Activated T-cell treated with anti-CD3 and anti-CD28 coated beads, Interleukin-2, amount 50 U/mL, for 4 hours (primary cell): Measurements from ENCODE around the gene TNFRSF25. TPM values are rescaled to one million over a fixed set of nuclear protein-coding genes. Genes with fewer than 3 reads are reported as not detected.

Experiments used
- ATAC-seq, 2 donors: fragments of 200-7000 bp; cut with Tn5 transposase; one replicate each; pipeline ENCODE4 v1.10.0; 2021
- DNase-seq: peaks from one replicate; pipeline ENCODE4 v3.0.0-alpha.2; 2020
- H3K27me3 Mint-ChIP-seq: one replicate; pipeline ENCODE4 v1.8.0; 2021; ENCODE audit warnings: low read depth, mixed read lengths
- H3K36me3 Mint-ChIP-seq: one replicate; pipeline ENCODE4 v1.8.0; 2022; ENCODE audit warnings: mixed read lengths; ENCODE audit not compliant: insufficient read depth
- H3K4me1 Mint-ChIP-seq: one replicate; pipeline ENCODE4 v1.8.0; 2021; ENCODE audit warnings: low read depth, mixed read lengths
- H3K4me3 Mint-ChIP-seq: one replicate; pipeline ENCODE4 v1.8.0; 2021; ENCODE audit warnings: mild to moderate bottlenecking, moderate library complexity, mixed read lengths
- H3K9me3 Mint-ChIP-seq: one replicate; pipeline ENCODE4 v1.8.0; 2021; ENCODE audit warnings: mixed read lengths
- total RNA-seq, 3 donors: library from RNA; stranded (reverse); gene quantifications; one replicate each; pipeline ENCODE4 v1.2.1, GENCODE V29; 2021

Gene TNFRSF25
- total RNA-seq, 3 donors from 2014 or later: 137 to 149 (median 145) TPM

DNA sequence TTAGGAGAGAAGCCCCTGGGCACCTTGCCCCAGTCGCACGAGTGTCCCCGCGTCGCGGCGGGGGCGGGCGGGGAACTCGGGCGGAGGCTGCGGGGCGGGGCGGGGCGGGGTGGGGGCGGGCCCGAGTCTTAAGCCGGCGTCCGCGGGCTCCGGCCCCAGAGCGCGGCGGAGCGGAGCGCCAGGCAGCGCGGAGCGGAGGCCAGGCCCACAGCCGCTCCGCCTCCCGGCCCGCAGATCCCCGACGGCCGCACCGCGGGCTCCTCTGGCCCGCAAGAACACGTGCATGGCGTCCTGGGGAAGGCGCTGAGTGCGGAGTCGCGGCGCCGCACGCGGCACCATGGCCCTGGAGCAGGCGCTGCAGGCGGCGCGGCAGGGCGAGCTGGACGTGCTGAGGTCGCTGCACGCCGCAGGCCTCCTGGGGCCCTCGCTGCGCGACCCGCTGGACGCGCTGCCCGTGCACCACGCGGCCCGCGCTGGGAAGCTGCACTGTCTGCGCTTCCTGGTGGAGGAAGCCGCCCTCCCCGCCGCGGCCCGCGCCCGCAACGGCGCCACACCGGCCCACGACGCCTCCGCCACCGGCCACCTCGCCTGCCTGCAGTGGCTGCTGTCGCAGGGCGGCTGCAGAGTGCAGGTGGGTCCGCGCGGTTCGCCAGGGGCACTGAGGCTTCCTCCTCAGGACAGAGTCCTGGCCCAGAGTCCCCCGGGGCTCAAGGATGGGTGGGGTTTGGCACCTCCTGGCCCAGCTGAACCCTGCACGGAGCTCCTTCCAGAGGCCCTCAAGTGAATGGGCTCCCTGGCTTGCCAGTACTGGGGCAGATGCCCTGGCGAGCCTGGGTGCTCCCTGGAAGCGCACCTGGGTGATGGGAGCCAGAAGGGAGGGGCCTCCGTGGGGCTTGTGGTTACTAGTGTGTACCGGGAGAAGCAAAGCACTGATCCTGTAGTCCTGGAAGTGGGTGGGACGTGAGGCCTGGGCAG, 41.1 kb downstream of the TNFRSF25 start, which contains the start of gene ESPN:
TSS of gene ESPN (plus strand) at position 158 of the 975 bp plus-strand sequence. CDS start at position 338, 180 bp downstream.
- Mint-ChIP-seq H3K9me3 (no peaks in the 10 kb centered on the region), H3K27me3 (peaks cover 46% of the 10 kb centered on the region)

DNA sequence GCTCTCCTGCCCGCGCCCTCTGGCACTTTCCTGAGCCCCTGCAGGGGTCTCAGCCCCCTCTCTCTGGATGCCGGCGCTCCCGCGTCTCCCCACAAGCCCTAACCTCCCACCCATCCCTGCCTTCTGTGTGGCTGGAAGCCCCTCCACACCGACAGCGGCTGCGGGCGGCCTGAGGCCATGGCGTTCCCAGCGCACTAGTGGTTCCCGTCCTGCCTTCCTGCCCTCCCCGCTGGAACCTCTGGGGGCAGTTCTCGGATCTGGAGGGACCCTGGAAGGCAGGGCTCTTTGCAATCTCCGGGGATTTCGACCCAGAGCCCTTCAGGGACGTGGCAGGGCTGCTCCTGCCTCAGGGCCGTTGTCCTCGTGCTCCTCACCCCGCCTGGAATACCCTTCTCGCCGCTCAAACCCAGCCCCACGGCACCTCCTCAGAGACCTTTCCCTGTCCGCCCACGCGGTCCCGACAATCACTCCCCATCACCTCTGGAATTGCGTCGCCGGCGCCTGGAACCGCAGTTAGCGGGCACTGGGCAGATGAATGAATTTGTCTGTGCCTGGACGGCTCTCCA, 41.9 kb downstream of the TNFRSF25 start:
- Mint-ChIP-seq H3K4me1 (peaks cover 14% of the 10 kb centered on the region), H3K36me3 (no peaks in the 10 kb centered on the region), H3K9me3 (no peaks in the 10 kb centered on the region), H3K4me3 (peak overlapping the region; percentile 64), H3K27me3 (peaks cover 47% of the 10 kb centered on the region)
- DNase-seq: no peak
- peak in 1 of 2 donors; percentile 3 for ATAC-seq

More for the DNA sequence above, 41.1 kb downstream of the TNFRSF25 start, which contains the start of gene ESPN:
- H3K36me3 Mint-ChIP-seq: no peaks in the 10 kb centered on the region
- H3K4me3 Mint-ChIP-seq: peak within 1 kb of the TSS; percentile 64
- peak; percentile 29 to 35 for ATAC-seq
- peaks cover 13% of the 10 kb centered on the region for H3K4me1 Mint-ChIP-seq
- no peak for DNase-seq

DNA sequence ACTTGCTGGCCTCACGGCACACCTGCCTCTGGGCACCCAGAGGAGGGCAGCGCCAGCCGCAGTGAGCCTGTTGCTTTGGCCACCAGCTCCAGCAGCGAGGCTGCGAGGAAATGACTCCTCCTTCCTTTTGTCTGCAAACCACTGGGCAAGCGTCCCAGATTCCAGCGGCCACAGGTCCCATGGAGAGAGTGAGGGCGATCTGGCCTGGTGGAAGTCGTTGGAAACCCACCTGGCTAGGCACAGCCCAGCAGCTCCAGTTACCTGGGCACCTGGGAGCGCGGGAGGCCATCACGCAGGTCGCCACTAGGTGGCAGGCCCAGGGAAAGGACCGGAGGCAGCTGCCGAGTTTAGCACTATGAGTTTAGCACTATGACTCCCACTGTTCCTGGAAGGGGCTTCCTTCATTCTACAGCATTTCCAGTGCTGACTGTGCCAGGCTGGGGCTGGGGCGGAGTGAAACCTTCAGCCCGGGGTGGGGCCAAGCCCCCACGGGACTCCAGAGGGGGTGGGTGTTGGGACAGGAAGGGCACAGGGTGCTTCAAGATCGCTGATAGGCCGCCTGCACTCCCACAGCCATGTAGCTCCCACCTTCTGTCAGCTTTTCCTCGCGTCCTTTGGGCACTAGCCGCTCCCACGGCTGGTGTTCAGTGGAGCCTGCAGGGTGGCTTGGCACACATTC, 42.5 kb downstream of the TNFRSF25 start:
- ATAC-seq (peak; percentile 56 to 69), DNase-seq (peak; percentile 73)
- no peaks in the 10 kb centered on the region for H3K36me3 Mint-ChIP-seq
- peaks cover 15% of the 10 kb centered on the region for H3K4me1 Mint-ChIP-seq
- peak overlapping the region; percentile 11 for H3K4me3 Mint-ChIP-seq
- no peaks in the 10 kb centered on the region for H3K9me3 Mint-ChIP-seq
- H3K27me3 Mint-ChIP-seq: peaks cover 49% of the 10 kb centered on the region

DNA sequence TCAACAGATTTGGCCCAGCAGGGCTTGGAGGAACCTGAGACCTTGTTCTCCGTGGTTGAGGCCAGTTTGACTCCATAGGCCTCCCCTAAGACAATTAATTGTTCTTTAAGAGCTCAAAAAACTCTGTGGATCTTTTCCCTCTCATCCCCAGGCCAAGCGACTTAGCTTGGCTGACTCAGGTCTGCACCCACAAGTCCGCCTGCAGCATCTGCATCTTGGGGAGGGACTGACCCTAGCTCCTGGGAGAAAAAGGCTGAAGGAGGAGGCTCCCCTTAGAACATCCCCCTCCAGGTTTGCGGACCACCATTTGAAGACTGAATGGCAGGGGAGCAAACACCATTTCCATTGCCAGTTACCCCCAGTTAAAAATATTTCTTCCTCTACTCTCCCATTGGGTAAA, 44.7 kb downstream of the TNFRSF25 start:
- no peaks in the 10 kb centered on the region for H3K9me3 Mint-ChIP-seq
- ATAC-seq: no peak
- peaks cover 15% of the 10 kb centered on the region for H3K4me1 Mint-ChIP-seq
- H3K27me3 Mint-ChIP-seq: peaks cover 62% of the 10 kb centered on the region
- H3K4me3 Mint-ChIP-seq: no peak overlapping the region
- H3K36me3 Mint-ChIP-seq: no peaks in the 10 kb centered on the region
- no peak for DNase-seq

DNA sequence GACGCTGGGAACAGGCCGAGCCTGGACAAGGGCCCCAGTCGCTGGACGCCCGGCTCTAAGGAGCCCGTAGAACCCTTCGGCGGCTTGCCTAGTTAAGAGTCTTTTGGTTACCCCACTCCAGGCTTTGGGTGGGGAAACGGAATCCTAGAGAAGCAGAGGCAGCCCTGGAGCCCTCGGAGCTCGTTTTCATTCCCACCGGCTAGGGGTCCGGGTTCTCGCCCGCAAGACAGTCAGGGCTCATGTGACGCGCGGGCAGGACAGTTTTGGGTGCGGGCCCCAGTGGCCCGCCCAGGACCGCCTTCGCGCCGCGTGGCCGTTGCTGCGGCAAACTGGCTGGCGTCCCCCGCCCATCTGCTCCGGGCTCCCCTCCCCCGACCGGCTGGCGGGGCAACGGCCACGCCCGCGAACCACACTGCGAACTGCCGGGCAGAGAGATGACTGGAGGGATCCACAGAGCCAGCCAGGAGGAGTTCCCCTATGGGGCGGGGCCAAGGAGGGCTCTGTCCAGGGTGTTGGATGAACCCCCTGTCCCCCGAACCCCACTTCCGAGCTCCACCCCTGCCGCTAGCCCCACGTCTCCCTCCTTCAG, 45.4 kb downstream of the TNFRSF25 start:
- peaks cover 15% of the 10 kb centered on the region for H3K4me1 Mint-ChIP-seq
- DNase-seq (no peak), ATAC-seq (no peak)
- peaks cover 69% of the 10 kb centered on the region for H3K27me3 Mint-ChIP-seq
- H3K4me3 Mint-ChIP-seq: no peak overlapping the region
- H3K36me3 Mint-ChIP-seq: no peaks in the 10 kb centered on the region
- H3K9me3 Mint-ChIP-seq: no peaks in the 10 kb centered on the region

DNA sequence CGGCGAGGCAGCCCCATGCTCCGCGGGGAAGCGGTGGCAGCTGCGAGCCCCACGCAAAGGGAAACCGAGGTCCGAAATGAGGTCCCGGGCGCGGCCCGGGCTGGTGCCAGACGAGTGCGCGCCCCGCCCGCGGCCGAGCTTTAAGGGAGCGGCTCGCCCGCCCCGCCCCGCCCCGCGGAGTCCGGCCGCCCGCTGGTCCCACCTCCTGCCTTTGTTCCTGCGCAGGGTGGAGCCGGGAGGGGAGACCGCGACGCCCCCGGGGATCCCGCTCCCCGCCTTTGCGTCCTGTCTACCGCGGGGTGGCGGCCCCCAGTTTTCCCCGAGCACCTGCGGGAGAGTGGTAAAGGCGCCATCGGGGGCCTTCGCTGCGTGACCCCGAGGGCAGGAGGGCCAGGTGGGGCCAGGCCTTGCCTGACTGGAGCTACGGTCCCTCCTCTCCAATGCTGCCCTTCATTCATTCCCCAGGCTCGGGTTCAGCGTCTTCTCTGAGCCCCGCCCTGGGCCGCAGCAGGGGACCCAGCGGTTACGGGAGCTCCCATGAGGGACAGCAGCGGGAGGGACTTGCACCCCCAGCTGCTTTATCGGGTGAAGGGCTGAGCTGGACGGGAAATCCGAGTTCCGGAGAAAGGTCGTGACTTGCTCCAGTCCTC, 46.0 kb downstream of the TNFRSF25 start, which contains the start of gene HES2:
TSS of gene HES2 (minus strand) at position 116 of the 650 bp plus-strand sequence. CDS start at position 17, 99 bp downstream.
- Mint-ChIP-seq H3K36me3 (no peaks in the 10 kb centered on the region), H3K4me3 (peak within 1 kb of the TSS; percentile 31)

DNA sequence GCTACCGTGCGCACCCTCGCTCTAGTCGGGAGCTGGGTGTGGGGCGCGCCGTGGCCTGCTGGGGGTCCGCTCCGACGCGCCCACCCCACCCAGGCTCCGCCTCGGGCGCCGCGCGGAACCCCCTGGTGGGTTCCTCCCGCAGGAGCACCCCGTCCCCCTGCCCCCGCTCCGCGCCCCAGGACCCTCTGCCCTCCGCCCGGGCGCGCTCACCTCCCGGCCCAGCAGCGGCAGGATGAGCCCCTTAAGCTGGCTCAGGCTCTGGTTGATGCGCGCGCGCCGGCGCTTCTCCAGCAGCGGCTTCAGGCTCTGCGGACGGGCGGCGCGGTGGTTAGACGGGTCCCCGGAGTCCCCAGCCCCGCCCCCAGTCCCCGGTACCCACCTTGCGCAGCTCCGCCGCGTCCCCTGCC, 46.6 kb downstream of the TNFRSF25 start:
- Mint-ChIP-seq H3K36me3 (no peaks in the 10 kb centered on the region), H3K9me3 (no peaks in the 10 kb centered on the region), H3K27me3 (peaks cover 79% of the 10 kb centered on the region), H3K4me1 (peaks cover 17% of the 10 kb centered on the region), H3K4me3 (no peak overlapping the region)
- ATAC-seq (no peak), DNase-seq (no peak)

More for the DNA sequence above, 46.0 kb downstream of the TNFRSF25 start, which contains the start of gene HES2:
- H3K9me3 Mint-ChIP-seq: no peaks in the 10 kb centered on the region
- peaks cover 74% of the 10 kb centered on the region for H3K27me3 Mint-ChIP-seq
- DNase-seq (no peak), ATAC-seq (peak in 1 of 2 donors; percentile 4)
- peaks cover 15% of the 10 kb centered on the region for H3K4me1 Mint-ChIP-seq

DNA sequence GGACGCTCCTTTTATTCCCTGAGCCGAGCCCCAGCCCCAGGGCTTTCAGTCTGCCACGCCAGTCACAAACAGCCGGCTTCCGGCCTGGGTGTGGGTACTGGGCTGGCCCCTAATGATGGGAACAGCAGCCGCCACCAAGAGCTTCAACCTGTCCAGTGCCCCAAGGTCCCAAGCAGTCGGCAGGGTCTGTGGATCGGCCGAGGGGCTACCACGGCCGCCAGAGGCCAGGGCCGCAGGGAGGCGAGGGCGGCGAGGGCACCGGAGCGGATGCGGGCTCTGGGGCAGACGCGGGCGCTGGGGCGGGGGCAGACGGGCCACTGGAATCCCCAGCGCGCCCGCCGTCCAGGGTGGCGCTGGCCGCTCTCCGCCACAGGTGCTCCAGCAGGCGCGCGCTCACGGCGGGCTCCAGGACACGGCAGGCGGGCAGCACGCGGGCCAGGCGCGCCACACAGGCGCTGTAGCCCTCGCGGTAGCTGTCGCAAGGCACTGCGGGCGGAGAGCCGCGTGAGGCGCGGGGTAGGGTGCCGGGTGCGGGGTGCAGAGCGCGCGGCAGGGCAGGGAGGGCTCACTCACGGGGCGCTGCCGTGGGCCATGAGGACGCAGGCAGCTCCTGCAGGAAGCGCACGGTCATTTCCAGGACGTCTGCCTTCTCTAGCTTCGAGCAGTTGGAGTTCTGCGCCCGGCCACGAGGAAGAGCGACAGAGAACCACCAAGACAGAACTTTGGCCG, 47.1 kb downstream of the TNFRSF25 start:
- Mint-ChIP-seq H3K27me3 (peaks cover 79% of the 10 kb centered on the region), H3K9me3 (no peaks in the 10 kb centered on the region), H3K4me1 (peaks cover 13% of the 10 kb centered on the region), H3K36me3 (no peaks in the 10 kb centered on the region), H3K4me3 (no peak overlapping the region)
- no peak for DNase-seq
- ATAC-seq: peak in 1 of 2 donors; percentile 3

DNA sequence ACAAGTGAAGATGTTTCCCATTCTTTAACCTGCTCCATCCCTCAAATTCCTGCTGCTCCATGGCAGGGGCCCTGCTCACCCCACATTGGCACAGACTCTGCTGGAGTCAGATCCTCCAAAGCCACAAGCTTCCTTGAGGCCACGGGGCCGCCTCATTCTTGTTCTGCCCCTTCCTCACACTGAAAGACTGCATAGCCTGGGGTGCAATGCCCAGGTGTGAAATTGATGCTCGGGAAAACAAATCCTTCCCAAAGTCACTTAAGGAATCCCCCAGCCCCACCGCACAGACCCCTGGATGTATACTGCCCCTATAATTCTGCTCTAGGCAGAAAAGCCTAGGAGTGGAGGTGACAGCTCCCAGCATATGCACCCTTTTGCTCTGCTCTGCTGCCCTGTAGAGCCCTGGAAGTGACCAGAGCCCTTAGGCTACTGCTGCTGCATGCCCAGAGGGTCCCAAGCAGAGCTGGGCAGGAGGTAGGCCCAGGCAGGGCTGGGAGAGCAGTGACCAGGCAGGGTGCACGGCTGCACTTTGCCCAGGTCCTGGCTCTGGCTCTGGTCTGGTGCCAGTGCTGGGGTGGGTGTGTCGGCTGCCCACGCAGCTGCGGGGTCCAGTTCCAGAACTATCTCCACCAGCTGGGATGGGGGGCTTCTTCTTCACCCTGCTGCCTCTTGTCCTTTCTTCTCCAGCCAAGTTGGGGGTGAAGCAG, 47.9 kb downstream of the TNFRSF25 start:
- no peaks in the 10 kb centered on the region for H3K36me3 Mint-ChIP-seq
- ATAC-seq: no peak
- H3K27me3 Mint-ChIP-seq: peaks cover 78% of the 10 kb centered on the region
- no peak overlapping the region for H3K4me3 Mint-ChIP-seq
- H3K9me3 Mint-ChIP-seq: no peaks in the 10 kb centered on the region
- H3K4me1 Mint-ChIP-seq: peaks cover 12% of the 10 kb centered on the region
- no peak for DNase-seq

DNA sequence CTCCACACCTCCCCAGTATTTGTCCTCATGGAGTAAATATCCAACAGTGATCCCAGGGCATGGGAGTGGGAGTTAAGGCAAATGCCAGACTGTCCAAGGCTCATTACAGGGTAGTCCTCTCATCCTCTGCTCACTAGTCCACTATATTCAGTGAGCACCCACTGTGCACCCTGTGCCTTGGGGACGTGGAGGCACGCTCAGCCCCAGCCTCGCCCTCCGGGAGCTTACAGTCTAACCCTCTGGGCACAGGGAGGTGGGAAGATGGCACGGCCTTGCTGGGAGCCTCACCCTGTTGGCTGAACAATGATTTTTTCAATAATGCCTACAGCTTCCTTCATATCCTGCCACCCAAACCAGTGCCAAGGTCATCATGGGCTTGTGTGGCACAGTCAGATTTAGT, 49.1 kb downstream of the TNFRSF25 start:
- no peak for DNase-seq
- no peak for ATAC-seq
- no peak overlapping the region for H3K4me3 Mint-ChIP-seq
- peaks cover 79% of the 10 kb centered on the region for H3K27me3 Mint-ChIP-seq
- no peaks in the 10 kb centered on the region for H3K36me3 Mint-ChIP-seq
- H3K4me1 Mint-ChIP-seq: peaks cover 12% of the 10 kb centered on the region
- H3K9me3 Mint-ChIP-seq: no peaks in the 10 kb centered on the region

DNA sequence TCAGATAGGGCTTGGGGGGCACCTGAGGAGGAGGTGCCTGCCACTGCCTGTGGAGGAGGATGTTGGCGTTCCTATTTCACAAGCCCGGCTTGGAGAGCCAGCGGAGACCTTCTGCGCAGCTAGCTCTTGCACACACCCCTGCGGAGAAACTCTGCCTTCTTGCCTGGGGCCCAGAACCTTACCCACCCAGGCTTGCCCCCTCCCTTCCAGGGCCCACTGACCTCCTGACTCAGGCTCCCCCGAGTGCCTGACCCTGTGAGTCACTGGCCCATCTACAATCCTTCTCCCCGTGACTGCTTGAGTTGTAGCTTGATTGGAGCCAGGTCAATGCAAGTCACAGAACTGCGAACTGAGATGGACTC, 49.7 kb downstream of the TNFRSF25 start:
- ATAC-seq (no peak), DNase-seq (no peak)
- no peaks in the 10 kb centered on the region for H3K9me3 Mint-ChIP-seq
- no peak overlapping the region for H3K4me3 Mint-ChIP-seq
- peaks cover 12% of the 10 kb centered on the region for H3K4me1 Mint-ChIP-seq
- H3K27me3 Mint-ChIP-seq: peaks cover 72% of the 10 kb centered on the region
- H3K36me3 Mint-ChIP-seq: no peaks in the 10 kb centered on the region

DNA sequence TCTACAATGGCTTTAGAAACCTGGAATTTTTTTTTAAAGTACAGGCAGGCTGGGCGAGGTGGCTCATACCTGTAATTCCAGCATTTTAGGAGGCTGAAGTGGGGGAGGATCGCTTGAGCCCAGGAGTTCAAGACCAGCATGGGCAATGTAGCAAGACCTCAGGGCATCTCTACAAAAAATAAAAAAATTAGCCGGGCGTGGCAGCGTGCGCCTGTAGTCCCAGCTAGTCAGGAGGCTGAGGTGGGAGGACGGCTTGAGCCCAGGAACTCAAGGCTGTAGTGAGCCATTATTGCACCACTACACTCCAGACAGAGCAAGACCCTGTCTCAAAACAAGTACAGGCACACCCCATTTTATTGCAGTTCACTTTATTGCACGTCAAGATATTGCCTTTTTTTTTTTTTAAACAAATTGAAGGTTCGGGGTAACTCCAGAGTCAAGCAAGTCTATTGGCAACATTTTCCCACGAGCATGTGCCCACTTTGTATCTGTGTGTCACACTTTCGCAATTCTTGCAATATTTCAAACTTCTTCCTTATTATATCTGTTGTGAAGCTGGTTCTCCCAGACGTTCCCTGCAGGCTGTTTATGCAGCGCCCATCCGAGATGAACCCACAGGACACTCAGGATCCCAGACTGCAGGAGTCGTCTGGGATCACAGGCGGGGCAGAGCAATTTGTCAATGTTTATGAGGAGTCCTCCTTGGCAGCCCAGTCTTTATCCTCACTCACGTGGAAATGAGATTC, 50.9 kb downstream of the TNFRSF25 start:
- ATAC-seq (no peak), DNase-seq (no peak)
- H3K9me3 Mint-ChIP-seq: no peaks in the 10 kb centered on the region
- no peaks in the 10 kb centered on the region for H3K36me3 Mint-ChIP-seq
- no peak overlapping the region for H3K4me3 Mint-ChIP-seq
- peaks cover 65% of the 10 kb centered on the region for H3K27me3 Mint-ChIP-seq
- H3K4me1 Mint-ChIP-seq: peaks cover 7% of the 10 kb centered on the region
